Tibial artery (tissue), 4 donors: ENCODE results near the gene DCAF10.

ENCODE experiments used
- DNase-seq, 2 donors: peaks; one replicate each; pipeline ENCODE4 v3.0.0-alpha.2; 2019
- H3K27ac ChIP-seq, 2 donors: fragments of 200-600 bp; sonication (generic) in 1 of 2; 1 replicate in 1 of 2; 2 replicates in 1 of 2; pipeline ENCODE4 v1.5.1; 2018 to 2019; ENCODE audit warnings: mild to moderate bottlenecking in 1 of 2
- H3K27me3 ChIP-seq, 2 donors: fragments of 200-600 bp; sonication (generic) in 1 of 2; one replicate each; pipeline versions ENCODE4 v1.5.1 to v1.6.0; 2016 to 2019
- H3K36me3 ChIP-seq, 3 donors: fragments of 200-600 bp; sonication (generic) in 2 of 3; one replicate each; pipeline ENCODE4 v1.5.1; 2016 to 2019; ENCODE audit warnings: mild to moderate bottlenecking in 2 of 3
- H3K4me1 ChIP-seq, 4 donors: fragments of 200-600 bp; sonication (generic) in 2 of 4; 1 replicate in 3 of 4; 2 replicates in 1 of 4; pipeline ENCODE4 v1.5.1; 2016 to 2019
- H3K4me3 ChIP-seq, 2 donors: fragments of 200-600 bp; sonication (generic) in 1 of 2; 1 replicate in 1 of 2; 2 replicates in 1 of 2; pipeline ENCODE4 v1.5.1; 2018 to 2019; ENCODE audit warnings: mild to moderate bottlenecking in 2 of 2
- H3K9me3 ChIP-seq, 3 donors: fragments of 200-600 bp; sonication (generic) in 1 of 3; one replicate each; pipeline ENCODE4 v1.5.1; 2016 to 2019
- intact Hi-C: fragments of 100-400 bp; cut with DNase I; formaldehyde crosslinking; loops from one replicate; pipeline ENCODE4 v1.15.0; 2023; ENCODE audit warnings: low total_unique reads
- TF ChIP-seq, protein P1 (sequence below), 2 experiments: fragments of 200-600 bp in 1 of 2; fragments of 450-650 bp in 1 of 2; IDR thresholded peaks; one replicate each; pipeline ENCODE4 v1.5.1; 2017 to 2019; ENCODE audit warnings: antibody characterized with exemption in 2 of 2, mild to moderate bottlenecking in 1 of 2, moderate library complexity in 1 of 2

The DCAF10 gene

GRCh38 chr9:37836386-37836785 lies 35.8 kb downstream of the DCAF10 start:
- intact Hi-C loops, result no loop called here
- Histone ChIP-seq H3K4me1 (no peaks in the 10 kb centered on the region), H3K27me3 (no peaks in the 10 kb centered on the region), H3K9me3 (no peaks in the 10 kb centered on the region), H3K27ac (no peak overlapping the region), H3K36me3 (peaks cover 0 to 14% (median 0%) of the 10 kb centered on the region in 3 donors), H3K4me3 (no peak overlapping the region)
- DNase-seq, result no peak
- TF ChIP-seq, protein P1, sequence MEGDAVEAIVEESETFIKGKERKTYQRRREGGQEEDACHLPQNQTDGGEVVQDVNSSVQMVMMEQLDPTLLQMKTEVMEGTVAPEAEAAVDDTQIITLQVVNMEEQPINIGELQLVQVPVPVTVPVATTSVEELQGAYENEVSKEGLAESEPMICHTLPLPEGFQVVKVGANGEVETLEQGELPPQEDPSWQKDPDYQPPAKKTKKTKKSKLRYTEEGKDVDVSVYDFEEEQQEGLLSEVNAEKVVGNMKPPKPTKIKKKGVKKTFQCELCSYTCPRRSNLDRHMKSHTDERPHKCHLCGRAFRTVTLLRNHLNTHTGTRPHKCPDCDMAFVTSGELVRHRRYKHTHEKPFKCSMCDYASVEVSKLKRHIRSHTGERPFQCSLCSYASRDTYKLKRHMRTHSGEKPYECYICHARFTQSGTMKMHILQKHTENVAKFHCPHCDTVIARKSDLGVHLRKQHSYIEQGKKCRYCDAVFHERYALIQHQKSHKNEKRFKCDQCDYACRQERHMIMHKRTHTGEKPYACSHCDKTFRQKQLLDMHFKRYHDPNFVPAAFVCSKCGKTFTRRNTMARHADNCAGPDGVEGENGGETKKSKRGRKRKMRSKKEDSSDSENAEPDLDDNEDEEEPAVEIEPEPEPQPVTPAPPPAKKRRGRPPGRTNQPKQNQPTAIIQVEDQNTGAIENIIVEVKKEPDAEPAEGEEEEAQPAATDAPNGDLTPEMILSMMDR (IDR thresholded peaks at IDR 0.05), result no peak

GRCh38 chr9:37839496-37840461 lies 39.2 kb downstream of the DCAF10 start:
- Histone ChIP-seq H3K4me1 (no peaks in the 10 kb centered on the region), H3K4me3 (no peak overlapping the region), H3K36me3 (peaks cover 0 to 15% (median 4%) of the 10 kb centered on the region in 3 donors), H3K27ac (no peak overlapping the region), H3K9me3 (no peaks in the 10 kb centered on the region), H3K27me3 (no peaks in the 10 kb centered on the region)
- DNase-seq, result no peak
- TF ChIP-seq, protein P1 (IDR thresholded peaks at IDR 0.05), result no peak
- intact Hi-C loops, result no loop called here

DNA sequence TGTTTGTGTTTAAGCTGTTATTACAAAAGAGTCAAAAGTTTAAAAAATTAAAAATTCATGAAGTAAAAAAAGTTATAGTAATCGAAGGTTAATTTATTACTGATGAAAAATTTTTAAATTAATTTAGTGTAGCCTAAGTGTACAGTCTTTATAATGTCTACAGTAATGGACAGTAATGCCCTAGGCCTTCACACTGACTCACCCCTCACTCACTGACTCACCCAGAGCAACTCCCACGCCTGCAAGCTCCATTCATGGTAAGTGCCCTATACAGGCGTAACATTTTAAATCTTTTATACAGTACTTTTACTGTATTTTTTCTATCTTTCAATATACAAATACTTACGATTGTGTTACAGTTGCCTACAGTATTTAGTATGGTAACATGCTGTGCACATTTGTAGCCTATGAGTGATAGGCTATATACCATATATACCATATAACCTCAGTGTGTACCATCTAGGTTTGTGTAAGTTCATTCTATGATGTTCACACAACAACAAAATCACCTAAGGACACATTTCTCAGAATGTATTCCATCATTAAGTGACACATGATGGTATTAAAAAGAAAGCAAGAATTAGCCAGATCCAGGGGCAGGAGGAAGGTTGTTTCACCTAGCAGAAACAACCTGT lies 40.1 kb downstream of the DCAF10 start:
- TF ChIP-seq, protein P1 (IDR thresholded peaks at IDR 0.05), result no peak
- H3K9me3 ChIP-seq, result no peaks in the 10 kb centered on the region
- no peak overlapping the region for H3K27ac ChIP-seq
- no peak overlapping the region for H3K4me3 ChIP-seq
- H3K27me3 ChIP-seq, result no peaks in the 10 kb centered on the region
- intact Hi-C loops, result no loop called here
- no peaks in the 10 kb centered on the region for H3K4me1 ChIP-seq
- no peak for DNase-seq
- peaks cover 0 to 8% (median 4%) of the 10 kb centered on the region in 3 donors for H3K36me3 ChIP-seq

DNA sequence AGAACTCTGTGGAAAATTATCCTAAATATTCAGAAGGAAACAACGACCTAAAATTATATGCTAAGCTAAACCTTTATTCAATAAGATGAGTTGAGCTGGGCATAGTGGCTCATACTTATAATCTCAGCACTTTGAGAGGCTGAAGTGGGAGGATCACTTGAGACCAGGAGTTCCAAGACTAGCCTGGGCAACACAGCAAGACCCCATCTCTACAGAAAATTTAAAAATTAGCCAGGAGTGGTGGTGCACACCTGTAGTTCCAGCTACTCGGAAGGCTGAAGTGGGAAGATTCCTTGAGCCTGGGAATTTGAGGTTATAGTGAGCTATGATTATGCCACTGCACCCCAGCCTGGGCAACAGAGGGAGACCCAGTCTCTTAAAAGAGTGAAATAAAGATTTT lies 51.6 kb downstream of the DCAF10 start:
- Histone ChIP-seq H3K4me1 (no peaks in the 10 kb centered on the region), H3K27me3 (no peaks in the 10 kb centered on the region), H3K27ac (no peak overlapping the region), H3K9me3 (no peaks in the 10 kb centered on the region), H3K36me3 (peaks cover 0 to 27% (median 14%) of the 10 kb centered on the region in 3 donors), H3K4me3 (no peak overlapping the region)
- intact Hi-C loops, result no loop called here
- TF ChIP-seq, protein P1 (IDR thresholded peaks at IDR 0.05), result no peak
- DNase-seq, result no peak

- Histone ChIP-seq H3K36me3 (peaks cover 16 to 56% (median 22%) of the 10 kb centered on the region in 3 donors), H3K27ac (no peak overlapping the region), H3K9me3 (no peaks in the 10 kb centered on the region), H3K4me1 (no peaks in the 10 kb centered on the region), H3K4me3 (no peak overlapping the region), H3K27me3 (no peaks in the 10 kb centered on the region)
- TF ChIP-seq, protein P1 (IDR thresholded peaks at IDR 0.05), result no peak
- intact Hi-C loops, result no loop called here
- no peak for DNase-seq
Observed at GRCh38 chr9:37856551-37856950, 56.0 kb downstream of the DCAF10 start.
